Activated CD4-positive, alpha-beta memory T cell treated with anti-CD3 and anti-CD28 coated beads for 36 hours (primary cell): ENCODE results near the gene KBTBD4. TPM values are rescaled to one million over a fixed set of nuclear protein-coding genes. Genes with fewer than 3 reads are reported as not detected.
"Not testable (repeated sequence)": the region's sequence is repeated elsewhere in the genome, so short reads cannot be mapped to it uniquely, and the experiment has no call there.

Experiments used
- CTCF ChIA-PET: fragments of 350-600 bp; sonication (Branson Sonifier 250); formaldehyde crosslinking; loops from one replicate; lab custom pipeline; 2021; ENCODE audit warnings: antibody characterized with exemption, inconsistent platforms; lab: Charles Lee
- POLR2A ChIA-PET: fragments of 350-600 bp; sonication (Branson Sonifier 250); formaldehyde crosslinking; loops from one replicate; lab custom pipeline; 2021; ENCODE audit warnings: antibody characterized with exemption; lab: Charles Lee
- DNase-seq: peaks from one replicate; pipeline ENCODE4 v3.0.0-alpha.2; 2020
- H3K27ac Mint-ChIP-seq: one replicate; pipeline ENCODE4 v1.8.0; 2021; ENCODE audit warnings: mixed read lengths
- H3K27me3 Mint-ChIP-seq: one replicate; pipeline ENCODE4 v1.8.0; 2021; ENCODE audit warnings: mixed read lengths
- H3K36me3 Mint-ChIP-seq: one replicate; pipeline ENCODE4 v1.8.0; 2021; ENCODE audit warnings: mixed read lengths
- H3K4me1 Mint-ChIP-seq: one replicate; pipeline ENCODE4 v1.8.0; 2021; ENCODE audit warnings: low read depth, mixed read lengths
- H3K4me3 Mint-ChIP-seq: one replicate; pipeline ENCODE4 v1.8.0; 2021; ENCODE audit warnings: mild to moderate bottlenecking, mixed read lengths
- H3K9me3 Mint-ChIP-seq: one replicate; pipeline ENCODE4 v1.8.0; 2021; ENCODE audit warnings: mixed read lengths
- intact Hi-C: fragments of 100-400 bp; cut with micrococcal nuclease; formaldehyde crosslinking; loops from one replicate; pipeline ENCODE4 v1.15.1; 2023
- total RNA-seq, 2 experiments: library from RNA; stranded (reverse); gene quantifications; one replicate each; pipeline ENCODE4 v1.2.3, GENCODE V29; 2021

The KBTBD4 gene
- total RNA-seq, 2 experiments from 2014 or later, result 18.7 to 18.8 TPM

- Mint-ChIP-seq H3K9me3 (no peaks in the 10 kb centered on the region), H3K36me3 (peaks cover 9% of the 10 kb centered on the region), H3K27ac (no peak overlapping the region), H3K4me1 (peaks cover 53% of the 10 kb centered on the region), H3K4me3 (no peak overlapping the region), H3K27me3 (no peaks in the 10 kb centered on the region)
- POLR2A ChIA-PET, result interaction anchor here (0.5 to 1.7 kb wide), 2 partner anchors 10 to 225 kb away, joined by 5 to 6 read pairs; no protein-coding TSS in a partner anchor
- CTCF ChIA-PET, result interaction anchor here (1.3 kb wide), 1 partner anchor 161 kb away, joined by 3 read pairs; no protein-coding TSS in a partner anchor
- DNase-seq, result no peak
- intact Hi-C loops, result no loop called here
Measured at GRCh38 chr11:47534704-47535251, 44.0 kb downstream of the KBTBD4 start.

- peaks cover 44% of the 10 kb centered on the region for H3K4me1 Mint-ChIP-seq
- intact Hi-C loops, result no loop called here
- H3K9me3 Mint-ChIP-seq, result no peaks in the 10 kb centered on the region
- H3K4me3 Mint-ChIP-seq, result no peak overlapping the region
- H3K27ac Mint-ChIP-seq, result no peak overlapping the region
- CTCF ChIA-PET, result no interaction called here
- POLR2A ChIA-PET, result interaction anchor here (0.6 to 1.7 kb wide), 2 partner anchors 9 to 10 kb away, joined by 4 to 5 read pairs; no protein-coding TSS in a partner anchor
- no peak for DNase-seq
- no peaks in the 10 kb centered on the region for H3K27me3 Mint-ChIP-seq
- H3K36me3 Mint-ChIP-seq, result peaks cover 7% of the 10 kb centered on the region
Measured at GRCh38 chr11:47533690-47534151, 45.0 kb downstream of the KBTBD4 start.

DNA sequence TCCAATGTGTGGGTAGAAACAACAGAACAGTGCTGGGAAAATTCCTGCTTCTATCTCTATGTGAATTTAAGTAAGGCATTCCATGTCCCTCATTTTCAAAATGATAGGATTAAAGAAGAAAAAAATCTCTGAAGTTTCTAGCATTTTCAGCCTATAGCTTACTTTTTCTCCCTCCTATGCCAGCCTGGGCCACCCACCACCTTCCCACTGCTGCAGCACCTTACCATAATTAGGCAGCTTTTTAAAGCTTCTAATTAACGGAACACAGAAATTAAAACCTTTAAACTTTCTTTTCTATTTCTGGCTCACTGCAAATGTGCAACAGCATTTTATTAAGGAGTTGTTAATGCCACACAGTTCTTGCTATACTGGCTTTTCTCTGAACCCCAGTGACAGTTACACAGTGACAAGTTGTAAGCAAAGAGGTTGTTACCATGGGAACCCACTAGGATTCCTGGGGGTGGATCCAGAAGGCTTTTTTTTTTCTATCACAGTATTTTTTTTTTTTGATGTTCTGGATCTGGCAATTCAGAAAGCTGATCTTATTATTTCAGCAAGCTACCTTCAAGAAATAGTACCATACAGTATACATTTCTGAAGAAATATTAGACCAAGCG is 46.1 kb downstream of the KBTBD4 start:
- Mint-ChIP-seq H3K36me3 (peaks cover 5% of the 10 kb centered on the region), H3K27me3 (no peaks in the 10 kb centered on the region), H3K4me3 (no peak overlapping the region), H3K4me1 (peaks cover 43% of the 10 kb centered on the region), H3K9me3 (no peaks in the 10 kb centered on the region), H3K27ac (no peak overlapping the region)
- DNase-seq, result no peak
- intact Hi-C loops, result no loop called here
- POLR2A ChIA-PET, result interaction anchor here (1.5 to 1.7 kb wide), 2 partner anchors 8 to 17 kb away, joined by 5 to 8 read pairs; no protein-coding TSS in a partner anchor
- CTCF ChIA-PET, result interaction anchor here (1.1 kb wide), 1 partner anchor 20 kb away, joined by 3 read pairs; the partner anchor contains the start of gene CELF1

DNA sequence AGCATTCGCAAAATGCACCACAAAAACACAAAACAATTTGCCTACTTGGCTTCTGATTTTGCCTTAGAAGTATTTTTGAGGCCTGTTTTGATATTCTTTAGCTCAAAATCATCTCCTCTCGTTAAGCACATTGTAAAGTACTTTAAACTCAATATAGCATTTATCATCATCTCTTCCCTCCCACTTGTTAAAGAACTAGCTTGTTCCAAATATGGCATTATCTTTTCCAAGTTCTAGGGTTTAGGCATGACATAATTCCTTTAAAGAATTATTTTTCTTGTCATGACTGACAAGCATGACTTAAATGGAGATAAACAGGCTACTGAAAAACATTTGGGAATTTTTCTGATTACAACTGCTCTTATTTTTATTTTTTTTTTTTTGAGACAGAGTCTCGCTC is 47.1 kb downstream of the KBTBD4 start:
- H3K4me1 Mint-ChIP-seq, result peaks cover 43% of the 10 kb centered on the region
- ChIA-PET CTCF (interaction anchor here (1.0 to 1.1 kb wide), 2 partner anchors 16 to 22 kb away, joined by 3 to 4 read pairs; partner anchors contain the start of gene CELF1), POLR2A (interaction anchor here (0.7 to 1.5 kb wide), 2 partner anchors 16 to 33 kb away, joined by 6 to 8 read pairs; no protein-coding TSS in a partner anchor)
- H3K27ac Mint-ChIP-seq, result no peak overlapping the region
- H3K36me3 Mint-ChIP-seq, result peaks cover 5% of the 10 kb centered on the region
- H3K27me3 Mint-ChIP-seq, result no peaks in the 10 kb centered on the region
- no peaks in the 10 kb centered on the region for H3K9me3 Mint-ChIP-seq
- H3K4me3 Mint-ChIP-seq, result no peak overlapping the region
- intact Hi-C loops, result no loop called here
- no peak for DNase-seq

DNA sequence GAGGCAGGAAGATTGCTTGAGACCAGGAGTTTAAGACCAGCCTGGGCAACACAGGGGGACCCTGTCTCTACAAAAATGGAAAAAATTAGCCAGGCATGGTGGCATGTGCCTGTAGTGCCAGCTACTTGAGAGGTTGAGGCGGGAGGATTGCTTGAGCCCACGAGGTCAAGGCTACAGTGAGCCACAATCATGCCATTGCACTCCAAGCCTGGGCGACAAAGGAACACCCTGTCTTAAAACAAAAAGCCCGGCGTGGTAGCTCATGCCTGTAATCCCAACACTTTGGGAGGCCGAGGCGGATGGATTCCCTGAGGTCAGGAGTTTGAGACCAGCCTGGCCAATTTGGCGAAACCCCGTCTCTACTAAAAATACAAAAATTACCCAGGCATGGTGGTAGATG is 48.0 kb downstream of the KBTBD4 start:
- not testable (repeated sequence) for H3K9me3 Mint-ChIP-seq

DNA sequence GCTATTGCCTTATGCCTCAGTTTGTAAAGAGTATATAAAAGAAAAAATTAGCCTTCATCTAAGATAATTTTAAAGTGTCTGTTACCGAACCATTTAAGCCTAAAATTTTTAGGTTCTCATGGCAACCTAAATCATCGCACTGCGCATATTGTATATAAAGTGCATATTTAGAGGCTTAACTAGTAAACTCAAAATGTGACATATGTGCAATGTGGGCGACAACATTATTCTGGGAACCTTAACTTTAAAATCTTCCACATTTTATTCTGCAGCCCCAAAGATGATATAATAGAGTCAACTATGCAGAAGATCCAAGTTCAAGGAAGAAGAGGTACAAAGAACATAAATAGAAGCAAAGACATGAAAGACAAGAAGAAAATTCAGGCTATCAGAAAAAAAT is 48.8 kb downstream of the KBTBD4 start:
- no peaks in the 10 kb centered on the region for H3K27me3 Mint-ChIP-seq
- CTCF ChIA-PET, result interaction anchor here (1.8 kb wide), 1 partner anchor 10 kb away, joined by 4 read pairs; no protein-coding TSS in a partner anchor
- no peak overlapping the region for H3K4me3 Mint-ChIP-seq
- no peak for DNase-seq
- peak overlapping the region; percentile 33 for H3K27ac Mint-ChIP-seq
- POLR2A ChIA-PET, result no interaction called here
- H3K4me1 Mint-ChIP-seq, result peaks cover 54% of the 10 kb centered on the region
- H3K9me3 Mint-ChIP-seq, result no peaks in the 10 kb centered on the region
- intact Hi-C loops, result no loop called here
- H3K36me3 Mint-ChIP-seq, result peaks cover under 1% of the 10 kb centered on the region

More for the DNA sequence above, 48.0 kb downstream of the KBTBD4 start:
- H3K27me3 Mint-ChIP-seq, POLR2A ChIA-PET, DNase-seq, H3K36me3 Mint-ChIP-seq, intact Hi-C loops, H3K4me3 Mint-ChIP-seq: not testable (repeated sequence)
- CTCF ChIA-PET, result interaction anchor here (1.0 kb wide), 1 partner anchor 15 kb away, joined by 4 read pairs; no protein-coding TSS in a partner anchor
- H3K27ac Mint-ChIP-seq, result peak overlapping the region; percentile 33
- H3K4me1 Mint-ChIP-seq, result peaks cover 50% of the 10 kb centered on the region

GRCh38 chr11:47527186-47527585 is 51.6 kb downstream of the KBTBD4 start:
- POLR2A ChIA-PET, result no interaction called here
- no peak overlapping the region for H3K27ac Mint-ChIP-seq
- no peak for DNase-seq
- no peaks in the 10 kb centered on the region for H3K36me3 Mint-ChIP-seq
- H3K27me3 Mint-ChIP-seq, result no peaks in the 10 kb centered on the region
- H3K4me3 Mint-ChIP-seq, result no peak overlapping the region
- intact Hi-C loops, result no loop called here
- H3K9me3 Mint-ChIP-seq, result no peaks in the 10 kb centered on the region
- CTCF ChIA-PET, result no interaction called here
- peaks cover 66% of the 10 kb centered on the region for H3K4me1 Mint-ChIP-seq

- DNase-seq, intact Hi-C loops, H3K4me3 Mint-ChIP-seq, H3K27me3 Mint-ChIP-seq, H3K36me3 Mint-ChIP-seq, H3K9me3 Mint-ChIP-seq, CTCF ChIA-PET, POLR2A ChIA-PET: not testable (repeated sequence)
- peak overlapping the region; percentile 64 for H3K27ac Mint-ChIP-seq
- peaks cover 68% of the 10 kb centered on the region for H3K4me1 Mint-ChIP-seq
Measured at GRCh38 chr11:47526032-47526431, 52.7 kb downstream of the KBTBD4 start.

GRCh38 chr11:47524291-47524874 is 54.4 kb downstream of the KBTBD4 start:
- Mint-ChIP-seq H3K4me3 (peak overlapping the region; percentile 40), H3K27ac (peak overlapping the region; percentile 91), H3K4me1 (peaks cover 68% of the 10 kb centered on the region), H3K27me3 (no peaks in the 10 kb centered on the region), H3K36me3 (peaks cover 5% of the 10 kb centered on the region), H3K9me3 (no peaks in the 10 kb centered on the region)
- DNase-seq, result peak; percentile 37
- intact Hi-C loops, result loop anchor here (2.0 kb wide), 3 partner anchors 14 to 28 kb away; partner anchors contain the start of gene CELF1
- CTCF ChIA-PET, result interaction anchor here (1.2 to 1.7 kb wide), 3 partner anchors 9 to 150 kb away, joined by 3 to 8 read pairs (median 4); no protein-coding TSS in a partner anchor
- POLR2A ChIA-PET, result interaction anchor here (1.5 kb wide), 1 partner anchor 9 kb away, joined by 5 read pairs; no protein-coding TSS in a partner anchor

DNA sequence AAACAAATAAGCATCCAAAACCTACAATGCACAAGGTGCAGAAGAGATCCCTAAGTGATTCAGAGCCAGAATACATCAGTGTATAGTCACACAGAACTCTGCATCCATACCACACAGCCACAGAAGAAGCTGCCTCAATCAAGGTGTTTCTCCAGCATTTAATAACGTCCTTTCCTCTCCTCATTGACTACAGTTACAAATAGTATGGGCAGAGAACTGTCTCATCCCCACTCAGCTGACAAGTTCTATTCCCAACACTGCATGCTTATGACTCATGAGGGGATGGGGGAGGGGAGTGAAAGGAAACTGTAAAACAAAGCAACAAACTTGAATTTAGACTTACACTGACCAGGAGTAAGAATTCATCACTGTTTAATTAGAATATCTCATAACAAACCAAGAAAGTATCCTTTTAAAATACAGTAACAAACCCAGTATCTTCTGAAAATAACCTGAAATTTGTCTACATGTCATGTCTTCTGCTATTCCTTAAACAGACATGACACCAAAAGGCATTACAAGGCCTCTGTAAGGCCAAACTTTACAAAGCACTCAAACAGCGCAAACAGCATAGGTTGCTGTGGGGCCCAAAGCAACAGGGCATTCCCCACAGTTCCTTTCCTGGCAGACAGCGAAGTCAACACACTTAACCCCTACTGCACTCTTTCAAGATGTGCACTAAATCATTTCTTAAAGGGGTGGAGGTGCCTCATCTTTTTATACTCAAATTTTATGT is 55.1 kb downstream of the KBTBD4 start:
- Mint-ChIP-seq H3K27ac (peak overlapping the region; percentile 91), H3K4me3 (peak overlapping the region; percentile 40), H3K4me1 (peaks cover 71% of the 10 kb centered on the region), H3K36me3 (peaks cover 5% of the 10 kb centered on the region), H3K9me3 (no peaks in the 10 kb centered on the region), H3K27me3 (no peaks in the 10 kb centered on the region)
- POLR2A ChIA-PET, result interaction anchor here (0.5 to 1.4 kb wide), 4 partner anchors 9 to 33 kb away, joined by 3 to 4 read pairs (median 4); partner anchors contain the start of gene CELF1
- CTCF ChIA-PET, result interaction anchor here (1.1 to 1.7 kb wide), 2 partner anchors 8 to 14 kb away, joined by 3 to 8 read pairs; no protein-coding TSS in a partner anchor
- intact Hi-C loops, result loop anchor here (1.0 to 2.0 kb wide), 4 partner anchors 8 to 29 kb away; partner anchors contain the start of gene CELF1
- DNase-seq, result peak; percentile 66
